Measurements from ENCODE around the gene FAT3.

FAT3 gene

DNA sequence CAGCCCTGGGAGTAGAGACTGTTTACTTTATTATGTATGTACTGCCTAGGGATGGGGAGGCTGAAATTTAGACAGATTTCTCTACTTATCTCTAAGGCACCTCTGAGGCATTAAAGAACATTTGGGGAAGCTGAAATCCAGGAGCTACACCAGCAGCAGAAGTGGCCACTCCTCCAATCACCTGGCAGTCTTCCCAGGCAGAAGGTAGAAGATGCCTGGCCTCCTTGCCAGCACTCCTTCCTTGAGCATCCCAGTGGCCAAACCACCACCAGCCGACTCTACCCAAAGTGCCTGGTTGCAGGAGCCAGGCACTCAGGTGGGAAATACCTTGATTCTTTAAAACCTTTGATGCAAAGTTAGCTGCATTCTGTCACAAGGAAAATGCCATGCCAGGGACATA, 1.9 kb upstream of the FAT3 start:
- TF ChIP-seq SIN3A (IDR thresholded peaks at IDR 0.05; ENCODE audit: borderline replicate concordance, insufficient read depth, low read length) (no peak), FOXP2 (optimal IDR thresholded peaks at IDR 0.05; ENCODE audit: borderline replicate concordance, extremely low read depth, extremely low read length, insufficient read depth) (no peak), POLR2AphosphoS5 (IDR thresholded peaks at IDR 0.05; ENCODE audit: low read depth, low read length) (no peak), TAF1 (IDR thresholded peaks at IDR 0.05; ENCODE audit: borderline replicate concordance, insufficient read depth, low read length) (no peak)
- TF ChIP-seq, protein P1, sequence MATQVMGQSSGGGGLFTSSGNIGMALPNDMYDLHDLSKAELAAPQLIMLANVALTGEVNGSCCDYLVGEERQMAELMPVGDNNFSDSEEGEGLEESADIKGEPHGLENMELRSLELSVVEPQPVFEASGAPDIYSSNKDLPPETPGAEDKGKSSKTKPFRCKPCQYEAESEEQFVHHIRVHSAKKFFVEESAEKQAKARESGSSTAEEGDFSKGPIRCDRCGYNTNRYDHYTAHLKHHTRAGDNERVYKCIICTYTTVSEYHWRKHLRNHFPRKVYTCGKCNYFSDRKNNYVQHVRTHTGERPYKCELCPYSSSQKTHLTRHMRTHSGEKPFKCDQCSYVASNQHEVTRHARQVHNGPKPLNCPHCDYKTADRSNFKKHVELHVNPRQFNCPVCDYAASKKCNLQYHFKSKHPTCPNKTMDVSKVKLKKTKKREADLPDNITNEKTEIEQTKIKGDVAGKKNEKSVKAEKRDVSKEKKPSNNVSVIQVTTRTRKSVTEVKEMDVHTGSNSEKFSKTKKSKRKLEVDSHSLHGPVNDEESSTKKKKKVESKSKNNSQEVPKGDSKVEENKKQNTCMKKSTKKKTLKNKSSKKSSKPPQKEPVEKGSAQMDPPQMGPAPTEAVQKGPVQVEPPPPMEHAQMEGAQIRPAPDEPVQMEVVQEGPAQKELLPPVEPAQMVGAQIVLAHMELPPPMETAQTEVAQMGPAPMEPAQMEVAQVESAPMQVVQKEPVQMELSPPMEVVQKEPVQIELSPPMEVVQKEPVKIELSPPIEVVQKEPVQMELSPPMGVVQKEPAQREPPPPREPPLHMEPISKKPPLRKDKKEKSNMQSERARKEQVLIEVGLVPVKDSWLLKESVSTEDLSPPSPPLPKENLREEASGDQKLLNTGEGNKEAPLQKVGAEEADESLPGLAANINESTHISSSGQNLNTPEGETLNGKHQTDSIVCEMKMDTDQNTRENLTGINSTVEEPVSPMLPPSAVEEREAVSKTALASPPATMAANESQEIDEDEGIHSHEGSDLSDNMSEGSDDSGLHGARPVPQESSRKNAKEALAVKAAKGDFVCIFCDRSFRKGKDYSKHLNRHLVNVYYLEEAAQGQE (IDR thresholded peaks at IDR 0.05; ENCODE audit: insufficient read depth in 1 of 2, low read depth in 2 of 2, low read length in 2 of 2), result no peak

DNA sequence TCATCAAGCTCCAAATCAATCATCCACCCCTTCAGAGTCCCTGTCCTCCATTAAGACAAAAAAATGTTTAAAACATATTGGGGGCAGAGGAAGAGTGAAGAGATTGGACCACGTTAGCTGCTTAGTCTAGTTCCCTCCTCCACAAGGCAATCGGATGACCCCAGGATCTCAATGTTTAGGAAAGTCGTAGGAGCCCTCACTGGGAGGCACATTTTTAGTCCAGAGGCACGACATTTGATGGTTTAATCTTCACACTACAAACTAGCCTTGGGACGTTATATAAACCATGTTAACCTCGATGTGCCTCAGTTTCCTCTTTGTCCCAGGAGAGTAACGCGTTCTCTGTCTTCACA, 588 bp upstream of the FAT3 start:
- TF ChIP-seq FOXP2 (optimal IDR thresholded peaks at IDR 0.05; ENCODE audit: borderline replicate concordance, extremely low read depth, extremely low read length, insufficient read depth), result no peak
- TF ChIP-seq POLR2AphosphoS5 (IDR thresholded peaks at IDR 0.05; ENCODE audit: low read depth, low read length), result no peak
- no peak for TF ChIP-seq TAF1 (IDR thresholded peaks at IDR 0.05; ENCODE audit: borderline replicate concordance, insufficient read depth, low read length)
- TF ChIP-seq, protein P1 (IDR thresholded peaks at IDR 0.05; ENCODE audit: insufficient read depth in 1 of 2, low read depth in 2 of 2, low read length in 2 of 2), result no peak
- TF ChIP-seq SIN3A (IDR thresholded peaks at IDR 0.05; ENCODE audit: borderline replicate concordance, insufficient read depth, low read length), result no peak

GRCh38 chr11:92225125-92225567, 528 bp downstream of the FAT3 start:
- TF ChIP-seq POLR2AphosphoS5 (IDR thresholded peaks at IDR 0.05; ENCODE audit: low read depth, low read length), result no peak
- TF ChIP-seq SIN3A (IDR thresholded peaks at IDR 0.05; ENCODE audit: borderline replicate concordance, insufficient read depth, low read length), result no peak
- no peak for TF ChIP-seq TAF1 (IDR thresholded peaks at IDR 0.05; ENCODE audit: borderline replicate concordance, insufficient read depth, low read length)
- TF ChIP-seq, protein P1 (IDR thresholded peaks at IDR 0.05; ENCODE audit: insufficient read depth in 1 of 2, low read depth in 2 of 2, low read length in 2 of 2), result no peak
- no peak for TF ChIP-seq FOXP2 (optimal IDR thresholded peaks at IDR 0.05; ENCODE audit: borderline replicate concordance, extremely low read depth, extremely low read length, insufficient read depth)

GRCh38 chr11:92225568-92226330, 1.1 kb downstream of the FAT3 start:
- no peak for TF ChIP-seq FOXP2 (optimal IDR thresholded peaks at IDR 0.05; ENCODE audit: borderline replicate concordance, extremely low read depth, extremely low read length, insufficient read depth)
- TF ChIP-seq, protein P1 (IDR thresholded peaks at IDR 0.05; ENCODE audit: insufficient read depth in 1 of 2, low read depth in 2 of 2, low read length in 2 of 2), result no peak
- no peak for TF ChIP-seq SIN3A (IDR thresholded peaks at IDR 0.05; ENCODE audit: borderline replicate concordance, insufficient read depth, low read length)
- no peak for TF ChIP-seq POLR2AphosphoS5 (IDR thresholded peaks at IDR 0.05; ENCODE audit: low read depth, low read length)
- TF ChIP-seq TAF1 (IDR thresholded peaks at IDR 0.05; ENCODE audit: borderline replicate concordance, insufficient read depth, low read length), result no peak

Measured in PFSK-1 (cell line).